ENCODE results near the gene NHLH2.

Gene NHLH2

DNA sequence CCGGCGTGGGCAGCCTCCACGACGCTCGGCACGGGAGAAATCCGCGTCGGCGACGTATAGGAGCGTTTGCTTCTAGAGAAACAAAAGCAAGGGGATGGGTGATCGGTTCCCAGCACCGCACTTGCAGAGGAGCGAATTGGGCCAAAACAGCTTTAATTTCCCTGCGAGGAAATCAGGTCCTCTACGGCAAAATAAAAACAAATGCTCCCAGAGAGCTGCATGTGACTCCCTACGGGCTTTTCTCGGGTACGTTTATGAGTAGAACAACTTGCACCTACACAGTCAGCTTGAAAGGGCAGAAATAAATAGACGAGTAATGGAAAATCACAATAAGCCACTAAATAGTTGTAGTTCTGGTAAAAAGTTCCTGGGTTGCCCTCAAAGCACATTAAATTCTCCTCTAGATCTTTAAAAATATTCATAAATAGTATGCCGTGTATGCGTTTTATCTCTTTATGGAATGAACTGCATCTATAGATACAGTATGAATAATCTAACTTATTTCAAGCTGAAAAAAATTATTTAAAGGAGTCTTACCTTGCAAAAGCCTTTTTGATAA, 1.2 kb downstream of the NHLH2 start:
- Histone ChIP-seq H3K4me1 (ENCODE audit: control insufficient read depth, low read length) (no peaks in the 10 kb centered on the region), H3K27me3 (ENCODE audit: control insufficient read depth, low read length) (0 out of 2 replicates have a peak, but pooled peaks cover 2% of the 10 kb centered on the region), H3K9me3 (ENCODE audit: control insufficient read depth, insufficient read depth, low read length) (no peaks in the 10 kb centered on the region), H3K79me2 (ENCODE audit: control insufficient read depth, low read length) (no peaks in the 10 kb centered on the region), H3K36me3 (ENCODE audit: control insufficient read depth, low read length) (no peaks in the 10 kb centered on the region), H3K4me2 (ENCODE audit: low read length) (no peak overlapping the region), H3K27ac (ENCODE audit: low read depth, low read length) (no peak overlapping the region), H3K9me2 (replicated peaks; ENCODE audit: control insufficient read depth, low read length) (no peaks in the 10 kb centered on the region), H3K4me3 (ENCODE audit: low read length) (no peak overlapping the region), H4K20me1 (ENCODE audit: control insufficient read depth, insufficient read depth, low read depth, low read length) (no peaks in the 10 kb centered on the region), H3F3A (ENCODE audit: control insufficient read depth, insufficient read depth) (no peaks in the 10 kb centered on the region)
- no peak for TF ChIP-seq CTCF (IDR thresholded peaks at IDR 0.05; ENCODE audit: low read depth, low read length, poor library complexity, severe bottlenecking)
- TF ChIP-seq EZH2phosphoT487 (IDR thresholded peaks at IDR 0.05; ENCODE audit: borderline replicate concordance, low read length) = no peak

GRCh38 chr1:115839029-115839678, 1.8 kb downstream of the NHLH2 start:
- Histone ChIP-seq H3K9me2 (replicated peaks; ENCODE audit: control insufficient read depth, low read length) (no peaks in the 10 kb centered on the region), H3K36me3 (ENCODE audit: control insufficient read depth, low read length) (no peaks in the 10 kb centered on the region), H3K4me1 (ENCODE audit: control insufficient read depth, low read length) (no peaks in the 10 kb centered on the region), H3K4me3 (ENCODE audit: low read length) (no peak overlapping the region), H3K79me2 (ENCODE audit: control insufficient read depth, low read length) (no peaks in the 10 kb centered on the region), H3K9me3 (ENCODE audit: control insufficient read depth, insufficient read depth, low read length) (no peaks in the 10 kb centered on the region), H3K27ac (ENCODE audit: low read depth, low read length) (no peak overlapping the region), H3K27me3 (ENCODE audit: control insufficient read depth, low read length) (0 out of 2 replicates have a peak, but pooled peaks cover 2% of the 10 kb centered on the region), H3K4me2 (ENCODE audit: low read length) (no peak overlapping the region), H4K20me1 (ENCODE audit: control insufficient read depth, insufficient read depth, low read depth, low read length) (no peaks in the 10 kb centered on the region), H3F3A (ENCODE audit: control insufficient read depth, insufficient read depth) (no peaks in the 10 kb centered on the region)
- TF ChIP-seq EZH2phosphoT487 (IDR thresholded peaks at IDR 0.05; ENCODE audit: borderline replicate concordance, low read length) (no peak), CTCF (IDR thresholded peaks at IDR 0.05; ENCODE audit: low read depth, low read length, poor library complexity, severe bottlenecking) (no peak)

GRCh38 chr1:115838431-115839028, 2.4 kb downstream of the NHLH2 start:
- H3K36me3 ChIP-seq (ENCODE audit: control insufficient read depth, low read length) = no peaks in the 10 kb centered on the region
- no peaks in the 10 kb centered on the region for H3F3A ChIP-seq (ENCODE audit: control insufficient read depth, insufficient read depth)
- no peaks in the 10 kb centered on the region for H3K79me2 ChIP-seq (ENCODE audit: control insufficient read depth, low read length)
- H3K27ac ChIP-seq (ENCODE audit: low read depth, low read length) = no peak overlapping the region
- H3K9me2 ChIP-seq (replicated peaks; ENCODE audit: control insufficient read depth, low read length) = no peaks in the 10 kb centered on the region
- no peaks in the 10 kb centered on the region for H3K27me3 ChIP-seq (ENCODE audit: control insufficient read depth, low read length)
- TF ChIP-seq EZH2phosphoT487 (IDR thresholded peaks at IDR 0.05; ENCODE audit: borderline replicate concordance, low read length) = no peak
- TF ChIP-seq CTCF (IDR thresholded peaks at IDR 0.05; ENCODE audit: low read depth, low read length, poor library complexity, severe bottlenecking) = no peak
- H3K4me2 ChIP-seq (ENCODE audit: low read length) = no peak overlapping the region
- H3K9me3 ChIP-seq (ENCODE audit: control insufficient read depth, insufficient read depth, low read length) = no peaks in the 10 kb centered on the region
- no peaks in the 10 kb centered on the region for H4K20me1 ChIP-seq (ENCODE audit: control insufficient read depth, insufficient read depth, low read depth, low read length)
- H3K4me3 ChIP-seq (ENCODE audit: low read length) = no peak overlapping the region
- H3K4me1 ChIP-seq (ENCODE audit: control insufficient read depth, low read length) = no peaks in the 10 kb centered on the region
